ENCODE results near the gene PLXNA2.

DNA sequence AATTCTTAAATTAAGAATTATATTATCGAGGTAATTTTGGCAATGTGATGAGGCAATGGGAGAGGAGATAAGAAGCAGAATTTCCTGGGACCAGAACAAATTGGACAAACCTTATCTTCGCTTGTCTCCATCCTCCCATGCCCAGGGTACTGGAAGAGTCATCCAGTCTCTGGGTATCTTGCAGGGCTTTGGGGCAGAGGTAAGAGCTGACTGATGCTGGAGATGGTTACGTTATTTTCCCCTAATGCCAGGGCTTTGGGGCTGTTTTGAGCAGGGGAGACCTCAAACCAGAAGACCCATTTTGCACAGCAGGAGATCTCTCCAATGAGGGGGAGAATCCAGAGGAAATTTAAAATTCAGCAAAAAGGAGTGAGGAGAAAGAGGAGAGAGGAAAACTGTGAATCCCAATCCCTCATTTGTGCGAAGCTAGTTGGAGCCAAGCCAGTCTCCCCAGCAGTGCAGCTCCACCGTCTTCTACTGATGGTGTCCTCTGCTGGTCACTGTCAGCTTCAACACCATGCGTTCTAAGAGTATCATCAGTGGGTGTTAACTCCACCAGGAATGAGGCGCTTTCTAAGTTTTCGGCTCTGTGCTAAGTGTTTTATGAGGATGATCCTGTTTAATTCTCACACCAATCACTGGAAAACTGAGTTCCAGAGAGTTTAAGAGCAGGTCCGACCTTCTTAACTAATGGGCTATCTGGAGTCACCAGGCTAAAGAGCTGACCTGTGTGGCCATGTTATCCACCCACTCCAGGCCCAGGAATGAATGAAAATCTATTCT is 246.5 kb downstream of the PLXNA2 start:
- TF ChIP-seq, protein P1, sequence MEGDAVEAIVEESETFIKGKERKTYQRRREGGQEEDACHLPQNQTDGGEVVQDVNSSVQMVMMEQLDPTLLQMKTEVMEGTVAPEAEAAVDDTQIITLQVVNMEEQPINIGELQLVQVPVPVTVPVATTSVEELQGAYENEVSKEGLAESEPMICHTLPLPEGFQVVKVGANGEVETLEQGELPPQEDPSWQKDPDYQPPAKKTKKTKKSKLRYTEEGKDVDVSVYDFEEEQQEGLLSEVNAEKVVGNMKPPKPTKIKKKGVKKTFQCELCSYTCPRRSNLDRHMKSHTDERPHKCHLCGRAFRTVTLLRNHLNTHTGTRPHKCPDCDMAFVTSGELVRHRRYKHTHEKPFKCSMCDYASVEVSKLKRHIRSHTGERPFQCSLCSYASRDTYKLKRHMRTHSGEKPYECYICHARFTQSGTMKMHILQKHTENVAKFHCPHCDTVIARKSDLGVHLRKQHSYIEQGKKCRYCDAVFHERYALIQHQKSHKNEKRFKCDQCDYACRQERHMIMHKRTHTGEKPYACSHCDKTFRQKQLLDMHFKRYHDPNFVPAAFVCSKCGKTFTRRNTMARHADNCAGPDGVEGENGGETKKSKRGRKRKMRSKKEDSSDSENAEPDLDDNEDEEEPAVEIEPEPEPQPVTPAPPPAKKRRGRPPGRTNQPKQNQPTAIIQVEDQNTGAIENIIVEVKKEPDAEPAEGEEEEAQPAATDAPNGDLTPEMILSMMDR (conservative IDR thresholded peaks at IDR 0.05; ENCODE audit: low read depth, low read length): peak; percentile 91
- TF ChIP-seq EZH2 (IDR thresholded peaks at IDR 0.05; ENCODE audit: borderline replicate concordance, low read depth, low read length, poor library complexity, severe bottlenecking): no peak
